Measurements from ENCODE around the gene TRANK1.

- no peak for TF ChIP-seq EZH2 (IDR thresholded peaks at IDR 0.05; ENCODE audit: borderline replicate concordance, low read depth, low read length, poor library complexity, severe bottlenecking)
- TF ChIP-seq CTCF (conservative IDR thresholded peaks at IDR 0.05; ENCODE audit: low read depth, low read length), result no peak
These were observed 94.1 kb downstream of the TRANK1 start for GRCh38 chr3:36850743-36851142.
